ENCODE measurements around the gene RTP2. TPM values are rescaled to one million over a fixed set of nuclear protein-coding genes. Genes with fewer than 3 reads are reported as not detected.

RTP2 gene
- total RNA-seq, 1 experiment from 2014 or later, result not detected

- no peaks in the 10 kb centered on the region; the same call in 1 of the 2 replicates for H3K27me3 ChIP-seq (ENCODE audit: low read length)
- H3K4me2 ChIP-seq (ENCODE audit: low read depth, low read length, poor library complexity, severe bottlenecking), result no peak overlapping the region
- H4K20me1 ChIP-seq (ENCODE audit: insufficient read depth, low read depth, low read length), result no peaks in the 10 kb centered on the region
- no peaks in the 10 kb centered on the region for H3K9me3 ChIP-seq (ENCODE audit: low read length)
- no peak overlapping the region for H2AFZ ChIP-seq (ENCODE audit: low read length)
- H3K9ac ChIP-seq (ENCODE audit: low read length), result no peak overlapping the region
- peaks cover 7% of the 10 kb centered on the region for H3K4me1 ChIP-seq (ENCODE audit: low read length)
- H3K36me3 ChIP-seq (ENCODE audit: insufficient read depth, low read length), result no peaks in the 10 kb centered on the region
- H3K4me3 ChIP-seq (ENCODE audit: low read length), result no peak overlapping the region
- no peak for DNase-seq
- no peaks in the 10 kb centered on the region for H3K79me2 ChIP-seq (ENCODE audit: low read length)
- H3K9me2 ChIP-seq (replicated peaks; ENCODE audit: insufficient read depth, low read length), result no peaks in the 10 kb centered on the region
- no peak overlapping the region for H3K27ac ChIP-seq (ENCODE audit: low read length)
Observed at GRCh38 chr3:187665764-187666402, 36.5 kb downstream of the RTP2 start.

GRCh38 chr3:187665010-187665409 lies 37.3 kb downstream of the RTP2 start:
- no peaks in the 10 kb centered on the region for H3K79me2 ChIP-seq (ENCODE audit: low read length)
- no peak overlapping the region for H3K27ac ChIP-seq (ENCODE audit: low read length)
- peaks cover 7% of the 10 kb centered on the region for H3K4me1 ChIP-seq (ENCODE audit: low read length)
- no peak overlapping the region for H2AFZ ChIP-seq (ENCODE audit: low read length)
- H3K36me3 ChIP-seq (ENCODE audit: insufficient read depth, low read length), result no peaks in the 10 kb centered on the region
- no peak overlapping the region for H3K4me3 ChIP-seq (ENCODE audit: low read length)
- no peaks in the 10 kb centered on the region for H3K9me3 ChIP-seq (ENCODE audit: low read length)
- no peak overlapping the region for H3K4me2 ChIP-seq (ENCODE audit: low read depth, low read length, poor library complexity, severe bottlenecking)
- H3K27me3 ChIP-seq (ENCODE audit: low read length), result no peaks in the 10 kb centered on the region; the same call in 1 of the 2 replicates
- H4K20me1 ChIP-seq (ENCODE audit: insufficient read depth, low read depth, low read length), result no peaks in the 10 kb centered on the region
- DNase-seq, result no peak
- no peaks in the 10 kb centered on the region for H3K9me2 ChIP-seq (replicated peaks; ENCODE audit: insufficient read depth, low read length)
- H3K9ac ChIP-seq (ENCODE audit: low read length), result no peak overlapping the region

GRCh38 chr3:187662848-187663409 lies 39.4 kb downstream of the RTP2 start:
- peaks cover 7% of the 10 kb centered on the region for H3K4me1 ChIP-seq (ENCODE audit: low read length)
- no peak overlapping the region for H3K27ac ChIP-seq (ENCODE audit: low read length)
- H3K4me2 ChIP-seq (ENCODE audit: low read depth, low read length, poor library complexity, severe bottlenecking), result no peak overlapping the region
- no peak overlapping the region for H2AFZ ChIP-seq (ENCODE audit: low read length)
- H3K4me3 ChIP-seq (ENCODE audit: low read length), result no peak overlapping the region
- no peak overlapping the region for H3K9ac ChIP-seq (ENCODE audit: low read length)
- no peaks in the 10 kb centered on the region; the same call in 1 of the 2 replicates for H3K27me3 ChIP-seq (ENCODE audit: low read length)
- no peaks in the 10 kb centered on the region for H3K9me2 ChIP-seq (replicated peaks; ENCODE audit: insufficient read depth, low read length)
- H3K36me3 ChIP-seq (ENCODE audit: insufficient read depth, low read length), result no peaks in the 10 kb centered on the region
- peak; percentile 50 for DNase-seq
- H3K79me2 ChIP-seq (ENCODE audit: low read length), result no peaks in the 10 kb centered on the region
- no peaks in the 10 kb centered on the region for H4K20me1 ChIP-seq (ENCODE audit: insufficient read depth, low read depth, low read length)
- H3K9me3 ChIP-seq (ENCODE audit: low read length), result no peaks in the 10 kb centered on the region

GRCh38 chr3:187661267-187661666 lies 41.1 kb downstream of the RTP2 start:
- Histone ChIP-seq H3K36me3 (ENCODE audit: insufficient read depth, low read length) (no peaks in the 10 kb centered on the region), H4K20me1 (ENCODE audit: insufficient read depth, low read depth, low read length) (no peaks in the 10 kb centered on the region), H3K9me2 (replicated peaks; ENCODE audit: insufficient read depth, low read length) (no peaks in the 10 kb centered on the region), H3K4me1 (ENCODE audit: low read length) (peaks cover 7% of the 10 kb centered on the region), H3K4me2 (ENCODE audit: low read depth, low read length, poor library complexity, severe bottlenecking) (no peak overlapping the region), H3K9me3 (ENCODE audit: low read length) (no peaks in the 10 kb centered on the region), H3K9ac (ENCODE audit: low read length) (no peak overlapping the region), H2AFZ (ENCODE audit: low read length) (no peak overlapping the region), H3K27me3 (ENCODE audit: low read length) (no peaks in the 10 kb centered on the region; the same call in 1 of the 2 replicates), H3K4me3 (ENCODE audit: low read length) (no peak overlapping the region), H3K79me2 (ENCODE audit: low read length) (no peaks in the 10 kb centered on the region), H3K27ac (ENCODE audit: low read length) (no peak overlapping the region)
- DNase-seq, result no peak

GRCh38 chr3:187651282-187651681 lies 51.1 kb downstream of the RTP2 start:
- no peak overlapping the region for H3K27ac ChIP-seq (ENCODE audit: low read length)
- no peaks in the 10 kb centered on the region for H3K27me3 ChIP-seq (ENCODE audit: low read length)
- DNase-seq, result no peak
- H3K4me2 ChIP-seq (ENCODE audit: low read depth, low read length, poor library complexity, severe bottlenecking), result no peak overlapping the region
- no peak overlapping the region for H2AFZ ChIP-seq (ENCODE audit: low read length)
- H3K9me2 ChIP-seq (replicated peaks; ENCODE audit: insufficient read depth, low read length), result no peaks in the 10 kb centered on the region
- H3K79me2 ChIP-seq (ENCODE audit: low read length), result no peaks in the 10 kb centered on the region
- no peaks in the 10 kb centered on the region for H3K4me1 ChIP-seq (ENCODE audit: low read length)
- H3K4me3 ChIP-seq (ENCODE audit: low read length), result no peak overlapping the region
- no peaks in the 10 kb centered on the region for H3K9me3 ChIP-seq (ENCODE audit: low read length)
- H3K9ac ChIP-seq (ENCODE audit: low read length), result no peak overlapping the region
- H3K36me3 ChIP-seq (ENCODE audit: insufficient read depth, low read length), result no peaks in the 10 kb centered on the region
- H4K20me1 ChIP-seq (ENCODE audit: insufficient read depth, low read depth, low read length), result no peaks in the 10 kb centered on the region

Other genes starting within 250 kb of the RTP2 start
- gene SST, start 32.2 kb downstream of the RTP2 start, total RNA-seq (2014; rRNA removed; shearing (Covaris generic); ENCODE audit: low replicate concordance), result not detected in 2 replicates
- gene BCL6, start 42.9 kb upstream of the RTP2 start, total RNA-seq (2014; rRNA removed; shearing (Covaris generic); ENCODE audit: low replicate concordance), result 488 and 569 TPM in 2 replicates

Measured in Karpas-422 (cell line).